K562 (cell line): ENCODE results near the gene CCDC85B. TPM values are rescaled to one million over a fixed set of nuclear protein-coding genes. Genes with fewer than 3 reads are reported as not detected.
A peak's percentile ranks its signal among the peaks of the same experiment; 100 is the strongest.

Experiments used
- BRD4 ChIP-seq: fragments of 200-600 bp; sonication (generic); IDR thresholded peaks from 2 replicates; pipeline ENCODE4 v1.6.1; 2017; ENCODE audit warnings: inconsistent platforms
- CCAR2 ChIP-seq: fragments of 200-400 bp; formaldehyde crosslinking; IDR thresholded peaks from 2 replicates; pipeline ENCODE4 v1.6.1; 2017; ENCODE audit warnings: mild to moderate bottlenecking, low read depth, low read length
- CREB1 ChIP-seq, 2 experiments: sonication (generic) in 1 of 2; formaldehyde crosslinking in 1 of 2; IDR thresholded peaks; 2 replicates each; pipeline versions ENCODE4 v1.6.1 to v1.8.0; 2012 to 2022; ENCODE audit warnings: inconsistent platforms in 1 of 2, mild to moderate bottlenecking in 1 of 2, missing genetic modification reagents in 1 of 2, moderate library complexity in 1 of 2
- EP400 ChIP-seq: fragments of 450-650 bp; IDR thresholded peaks from 2 replicates; pipeline ENCODE4 v1.6.1; 2017; ENCODE audit warnings: antibody characterized with exemption, mild to moderate bottlenecking, moderate library complexity
- KDM1A ChIP-seq, 2 experiments: fragments of 450-650 bp; IDR thresholded peaks; 2 replicates each; pipeline ENCODE4 v1.6.1; 2016; ENCODE audit warnings: mild to moderate bottlenecking in 2 of 2
- NFE2 ChIP-seq: IDR thresholded peaks from 2 replicates; pipeline ENCODE4 v1.6.1; 2014; ENCODE audit warnings: antibody characterized with exemption, low read depth
- NR2C1 ChIP-seq, 2 experiments: fragments of 450-650 bp; IDR thresholded peaks; 2 replicates each; pipeline ENCODE4 v1.6.1; 2017; ENCODE audit warnings: mild to moderate bottlenecking in 2 of 2, antibody characterized with exemption in 1 of 2, inconsistent platforms in 1 of 2, missing compliant biosample characterization in 1 of 2, missing genetic modification characterization in 1 of 2
- POLR2G ChIP-seq: fragments of 200-400 bp; formaldehyde crosslinking; IDR thresholded peaks from 2 replicates; pipeline ENCODE4 v1.6.1; 2017; ENCODE audit warnings: low read depth, mild to moderate bottlenecking, antibody characterized with exemption, low read length, moderate library complexity
- PRDM10 ChIP-seq: fragments of 450-650 bp; IDR thresholded peaks from 2 replicates; pipeline ENCODE4 v1.6.1; 2018; ENCODE audit not compliant: partially characterized antibody
- RBFOX2 ChIP-seq: fragments of 200-400 bp; formaldehyde crosslinking; IDR thresholded peaks from 2 replicates; pipeline ENCODE4 v1.6.1; 2017; ENCODE audit warnings: low read depth, mild to moderate bottlenecking, low read length, moderate library complexity
- SMARCA4 ChIP-seq: fragments of 450-650 bp; IDR thresholded peaks from 2 replicates; pipeline ENCODE4 v1.6.1; 2016
- TEAD1 ChIP-seq, 2 experiments: fragments of 450-650 bp in 1 of 2; sonication (generic) in 1 of 2; formaldehyde crosslinking; IDR thresholded peaks; 2 replicates each; pipeline versions ENCODE4 v1.4.0 to v1.8.0; 2020 to 2022; ENCODE audit warnings: mild to moderate bottlenecking in 2 of 2, missing genetic modification reagents in 1 of 2
- TEAD2 ChIP-seq: fragments of 450-650 bp; IDR thresholded peaks from 2 replicates; pipeline ENCODE4 v1.6.1; 2016; ENCODE audit warnings: missing genetic modification characterization, control low read depth, missing compliant biosample characterization
- ZNF263 ChIP-seq: sonication (generic); formaldehyde crosslinking; IDR thresholded peaks from 2 replicates; pipeline ENCODE4 v1.8.0; 2022; ENCODE audit warnings: mild to moderate bottlenecking, missing genetic modification reagents, borderline replicate concordance
- polyA plus RNA-seq, 8 experiments: library from polyadenylated mRNA; depleted of rRNA in 4 of 8; stranded (reverse) in 5 of 8; unstranded in 3 of 8; fragments of >200 nt; fragmentation: Nextera tagmentation in 2 of 8; fragmentation: Illumina TruSeq in 1 of 8; extraction: Ambion mirVana in 2 of 8; extraction: Trizol in 1 of 8; gene quantifications; 2 replicates each; pipeline versions ENCODE4 v1.2.1 to v1.2.3, GENCODE V29; 2011 to 2014; ENCODE audit warnings: inconsistent platforms in 1 of 8, missing spikeins in 1 of 8
- total RNA-seq, 7 experiments: library from RNA; depleted of rRNA in 6 of 7; stranded (reverse); fragments of >200 nt in 6 of 7; fragmentation: Illumina TruSeq in 2 of 7; extraction: Trizol in 2 of 7; gene quantifications; 2 replicates each; pipeline versions ENCODE4 v1.2.1 to v1.2.3, GENCODE V29; 2011 to 2021; ENCODE audit warnings: low replicate concordance in 1 of 7
- TF ChIP-seq, protein P1 (sequence below): sonication (generic); formaldehyde crosslinking; IDR thresholded peaks from 2 replicates; pipeline ENCODE4 v1.9.0; 2022; ENCODE audit warnings: mild to moderate bottlenecking, missing genetic modification reagents
- TF ChIP-seq, protein P2 (sequence below): fragments of 450-650 bp; IDR thresholded peaks from 2 replicates; pipeline ENCODE4 v1.6.1; 2016; ENCODE audit warnings: mild to moderate bottlenecking
- TF ChIP-seq, protein P3 (sequence below), 2 experiments: fragments of 450-650 bp; conservative IDR thresholded peaks; 2 replicates each; pipeline ENCODE4 v1.6.1; 2017; ENCODE audit warnings: mild to moderate bottlenecking in 2 of 2, moderate library complexity in 2 of 2

Gene CCDC85B
- total and polyA plus RNA-seq, 9 of the 15 experiments (the other 6 are each of a cell fraction or from before 2014, with no cell fraction given): 0.14 to 138 (median 6.2) TPM

- TF ChIP-seq, protein P1, sequence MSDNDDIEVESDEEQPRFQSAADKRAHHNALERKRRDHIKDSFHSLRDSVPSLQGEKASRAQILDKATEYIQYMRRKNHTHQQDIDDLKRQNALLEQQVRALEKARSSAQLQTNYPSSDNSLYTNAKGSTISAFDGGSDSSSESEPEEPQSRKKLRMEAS (CRISPR knock-in tag): peak; percentile 25; the same call in 1 of the 2 replicates
- TF ChIP-seq, protein P2, sequence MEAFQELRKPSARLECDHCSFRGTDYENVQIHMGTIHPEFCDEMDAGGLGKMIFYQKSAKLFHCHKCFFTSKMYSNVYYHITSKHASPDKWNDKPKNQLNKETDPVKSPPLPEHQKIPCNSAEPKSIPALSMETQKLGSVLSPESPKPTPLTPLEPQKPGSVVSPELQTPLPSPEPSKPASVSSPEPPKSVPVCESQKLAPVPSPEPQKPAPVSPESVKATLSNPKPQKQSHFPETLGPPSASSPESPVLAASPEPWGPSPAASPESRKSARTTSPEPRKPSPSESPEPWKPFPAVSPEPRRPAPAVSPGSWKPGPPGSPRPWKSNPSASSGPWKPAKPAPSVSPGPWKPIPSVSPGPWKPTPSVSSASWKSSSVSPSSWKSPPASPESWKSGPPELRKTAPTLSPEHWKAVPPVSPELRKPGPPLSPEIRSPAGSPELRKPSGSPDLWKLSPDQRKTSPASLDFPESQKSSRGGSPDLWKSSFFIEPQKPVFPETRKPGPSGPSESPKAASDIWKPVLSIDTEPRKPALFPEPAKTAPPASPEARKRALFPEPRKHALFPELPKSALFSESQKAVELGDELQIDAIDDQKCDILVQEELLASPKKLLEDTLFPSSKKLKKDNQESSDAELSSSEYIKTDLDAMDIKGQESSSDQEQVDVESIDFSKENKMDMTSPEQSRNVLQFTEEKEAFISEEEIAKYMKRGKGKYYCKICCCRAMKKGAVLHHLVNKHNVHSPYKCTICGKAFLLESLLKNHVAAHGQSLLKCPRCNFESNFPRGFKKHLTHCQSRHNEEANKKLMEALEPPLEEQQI: no peak
- TF ChIP-seq RBFOX2 (peak; percentile 53), NFE2 (0 out of 2 replicates have a peak, but pooled peaks have one; percentile 5), EP400 (peak; percentile 31; the same call in 1 of the 2 replicates), CCAR2 (no peak), CREB1 (IDR thresholded peaks at IDR 0.05) (peak; percentile 21; the same call in 1 of the 2 replicates), CREB1 (CRISPR knock-in tag; IDR thresholded peaks at IDR 0.05) (peak; percentile 61; the same call in 1 of the 2 replicates), TEAD2 (no peak), POLR2G (peak; percentile 42; the same call in 1 of the 2 replicates), PRDM10 (peak; percentile 40), ZNF263 (peak; percentile 85), SMARCA4 (peak; percentile 30; the same call in 1 of the 2 replicates), KDM1A (IDR thresholded peaks at IDR 0.05) (no peak), TEAD1 (CRISPR knock-in tag; IDR thresholded peaks at IDR 0.05) (peak; percentile 60 to 98), BRD4 (no peak), NR2C1 (IDR thresholded peaks at IDR 0.05) (peak; percentile 79), NR2C1 (tag; IDR thresholded peaks at IDR 0.05) (peak; percentile 77)
- TF ChIP-seq, protein P3, sequence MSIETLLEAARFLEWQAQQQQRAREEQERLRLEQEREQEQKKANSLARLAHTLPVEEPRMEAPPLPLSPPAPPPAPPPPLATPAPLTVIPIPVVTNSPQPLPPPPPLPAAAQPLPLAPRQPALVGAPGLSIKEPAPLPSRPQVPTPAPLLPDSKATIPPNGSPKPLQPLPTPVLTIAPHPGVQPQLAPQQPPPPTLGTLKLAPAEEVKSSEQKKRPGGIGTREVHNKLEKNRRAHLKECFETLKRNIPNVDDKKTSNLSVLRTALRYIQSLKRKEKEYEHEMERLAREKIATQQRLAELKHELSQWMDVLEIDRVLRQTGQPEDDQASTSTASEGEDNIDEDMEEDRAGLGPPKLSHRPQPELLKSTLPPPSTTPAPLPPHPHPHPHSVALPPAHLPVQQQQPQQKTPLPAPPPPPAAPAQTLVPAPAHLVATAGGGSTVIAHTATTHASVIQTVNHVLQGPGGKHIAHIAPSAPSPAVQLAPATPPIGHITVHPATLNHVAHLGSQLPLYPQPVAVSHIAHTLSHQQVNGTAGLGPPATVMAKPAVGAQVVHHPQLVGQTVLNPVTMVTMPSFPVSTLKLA (conservative IDR thresholded peaks at IDR 0.05): 0 out of 4 replicates have a peak, but pooled peaks of 1 of the 2 experiments have one; percentile 8
Measured at GRCh38 chr11:65903068-65903481, 12.6 kb downstream of the CCDC85B start (continued).
